Forelimb muscle (tissue), 1 donor: Measurements from ENCODE around the gene UCN2. TPM values are rescaled to one million over a fixed set of nuclear protein-coding genes. Genes with fewer than 3 reads are reported as not detected.
"Not testable (repeated sequence)": the region's sequence is repeated elsewhere in the genome, so short reads cannot be mapped to it uniquely, and the experiment has no call there.

ENCODE experiments used
- DNase-seq: peaks from one replicate; pipeline ENCODE4 v3.0.0-alpha.2; 2013; ENCODE audit warnings: low read depth
- polyA plus RNA-seq: library from polyadenylated mRNA; unstranded; fragments of 120-200 nt; gene quantifications from one replicate; pipeline ENCODE4 v1.2.1, GENCODE V29; 2013; ENCODE audit not compliant: insufficient read length

The UCN2 gene
- polyA plus RNA-seq, 1 donor = 0.19 TPM

GRCh38 chr3:48561045-48561736 lies 2.4 kb downstream of the UCN2 start:
- no peak for DNase-seq

DNA sequence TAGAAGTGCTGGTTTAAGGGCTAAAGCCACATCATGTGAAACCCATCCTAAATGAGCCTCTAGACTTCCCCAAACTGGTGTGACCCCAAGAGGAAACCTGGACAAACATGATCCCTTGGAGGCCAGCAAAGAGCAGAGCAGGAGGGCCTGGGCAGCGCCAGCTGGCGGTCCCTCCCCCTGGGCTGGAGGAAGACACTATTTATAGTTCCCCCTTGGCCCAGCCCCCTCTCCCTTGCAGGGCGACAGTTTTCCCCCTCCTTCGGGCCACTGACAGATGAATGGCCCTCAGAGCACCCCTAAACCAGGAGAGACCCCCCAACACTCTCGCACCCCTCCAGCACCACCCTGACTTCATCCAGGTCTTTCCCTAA lies 2.9 kb downstream of the UCN2 start:
- DNase-seq = no peak

DNA sequence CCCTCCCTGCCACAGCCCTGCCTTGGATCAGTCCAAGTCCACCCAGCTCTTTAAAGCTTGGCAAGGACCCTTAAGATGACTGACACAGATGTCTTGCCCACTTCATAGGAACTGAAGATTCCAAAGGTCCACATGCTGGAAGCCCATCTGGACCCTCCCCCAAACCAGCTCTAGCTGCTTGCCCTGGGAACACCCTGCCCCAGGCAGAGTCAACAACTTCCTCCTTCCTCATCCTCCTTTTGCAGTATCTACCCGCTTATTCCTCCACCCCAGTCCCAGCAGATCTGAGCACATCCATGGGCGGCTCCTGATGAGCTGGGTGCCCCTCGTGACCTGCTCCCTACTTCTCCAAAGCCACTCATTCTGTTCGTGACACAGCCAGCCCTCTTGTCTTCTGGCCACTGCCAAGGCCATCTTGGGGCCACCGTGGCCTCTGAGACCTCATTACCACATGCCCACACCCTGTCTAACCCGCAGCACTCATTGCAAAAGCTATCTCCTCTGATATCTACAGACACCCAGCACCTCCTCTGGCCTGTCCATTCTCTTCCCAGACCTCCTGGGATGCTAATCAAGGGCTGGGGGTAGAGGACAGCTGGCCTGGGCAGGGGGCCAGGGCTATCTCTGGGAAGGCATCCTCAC lies 5.0 kb downstream of the UCN2 start:
- no peak for DNase-seq

DNA sequence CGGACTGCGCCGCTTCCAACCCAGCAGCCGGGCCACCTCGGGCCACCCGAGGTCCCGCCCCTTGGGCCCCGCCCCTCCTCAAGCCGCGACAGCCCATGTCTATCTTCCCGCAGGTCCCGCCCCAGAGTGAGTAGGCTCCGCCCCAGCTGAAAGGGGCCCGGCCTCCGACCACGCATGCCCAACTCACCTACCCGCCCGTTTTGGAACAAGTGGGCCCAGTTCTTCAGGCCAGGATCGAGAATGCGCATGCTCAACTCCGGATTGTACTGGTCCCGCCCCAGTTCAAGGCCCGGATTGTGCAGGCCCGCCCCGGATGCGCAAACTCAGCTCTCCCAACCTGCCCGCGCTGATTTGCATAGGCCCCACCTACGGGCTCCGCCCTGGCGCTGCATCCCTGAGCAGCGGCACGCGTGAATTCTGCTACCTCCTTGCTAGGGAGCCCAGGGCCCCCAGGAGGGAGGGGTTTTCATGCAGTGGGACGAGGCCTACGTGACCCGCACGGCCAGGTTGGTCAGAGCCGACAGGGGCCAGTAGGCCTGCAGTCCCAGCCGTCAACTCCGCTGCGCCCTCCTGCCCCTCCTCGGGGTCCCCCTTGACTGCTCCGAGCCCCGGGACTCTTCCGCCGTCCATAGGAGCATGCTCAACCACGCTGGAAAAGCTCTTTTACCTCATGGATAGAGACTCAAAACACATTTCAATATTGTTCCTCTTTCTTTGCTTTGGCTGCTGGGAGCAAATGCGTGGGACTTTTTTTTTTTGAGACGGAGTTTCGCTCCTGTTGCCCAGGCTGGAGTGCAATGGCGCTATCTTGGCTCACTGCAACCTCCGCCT lies 6.6 kb downstream of the UCN2 start, which contains the start of gene PFKFB4:
Gene PFKFB4 (minus strand): TSS at position 8 of the 831 bp plus-strand sequence. CDS start 26 bp downstream, outside the sequence.
- DNase-seq = peak; percentile 97

- DNase-seq = no peak
These were observed 7.4 kb downstream of the UCN2 start for GRCh38 chr3:48555949-48556795.

- no peak for DNase-seq
These were observed 8.2 kb downstream of the UCN2 start for GRCh38 chr3:48555231-48555948.

DNA sequence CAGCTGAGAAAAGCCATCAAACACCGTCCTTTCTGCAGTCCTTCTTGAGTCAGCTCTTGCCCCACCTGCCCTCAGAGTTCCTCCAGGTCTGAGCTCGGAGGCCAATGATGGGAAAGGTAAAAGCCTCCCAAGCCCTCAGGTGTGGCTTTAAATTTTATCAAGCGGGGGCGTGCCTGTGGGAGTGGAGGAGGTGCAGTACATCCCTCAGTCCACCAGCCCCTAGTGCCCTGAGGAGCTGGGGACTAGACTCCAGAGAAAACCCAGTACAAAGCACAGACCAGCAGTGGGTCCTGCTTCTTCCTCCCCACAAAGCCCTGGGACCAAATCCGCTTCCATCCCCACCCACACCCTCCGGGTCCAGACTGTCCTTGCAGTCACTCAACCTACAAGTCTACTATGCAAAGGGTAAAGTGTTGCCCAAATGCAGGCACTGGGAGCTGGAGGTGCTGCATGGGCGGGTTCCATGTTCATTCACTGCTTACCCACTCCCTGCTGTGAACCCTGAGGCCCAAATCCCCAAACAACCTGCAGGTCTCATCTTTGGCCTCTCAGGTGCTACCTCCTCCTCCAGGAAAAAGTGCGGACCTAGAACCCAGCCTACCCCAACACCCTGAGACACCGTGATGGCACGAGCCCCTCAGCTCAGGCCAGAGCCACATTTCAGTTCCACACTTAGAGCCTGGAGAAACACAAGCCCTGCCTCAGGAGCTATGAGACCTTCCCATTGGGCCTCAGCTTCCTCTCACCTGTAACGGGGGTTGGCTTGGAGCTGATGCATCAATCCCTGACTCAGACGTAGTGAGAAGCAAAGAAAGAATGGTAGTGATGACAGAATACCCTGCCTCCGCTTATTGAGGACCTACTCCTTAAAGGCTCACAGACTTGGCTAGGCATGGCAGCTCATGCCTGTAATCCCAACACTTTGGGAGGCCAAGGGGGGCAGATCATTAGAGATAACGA lies 9.4 kb downstream of the UCN2 start:
- no peak for DNase-seq

- DNase-seq = no peak
These were observed 10.2 kb downstream of the UCN2 start for GRCh38 chr3:48553361-48553760.

GRCh38 chr3:48552111-48552951 lies 11.2 kb downstream of the UCN2 start:
- DNase-seq = no peak

DNA sequence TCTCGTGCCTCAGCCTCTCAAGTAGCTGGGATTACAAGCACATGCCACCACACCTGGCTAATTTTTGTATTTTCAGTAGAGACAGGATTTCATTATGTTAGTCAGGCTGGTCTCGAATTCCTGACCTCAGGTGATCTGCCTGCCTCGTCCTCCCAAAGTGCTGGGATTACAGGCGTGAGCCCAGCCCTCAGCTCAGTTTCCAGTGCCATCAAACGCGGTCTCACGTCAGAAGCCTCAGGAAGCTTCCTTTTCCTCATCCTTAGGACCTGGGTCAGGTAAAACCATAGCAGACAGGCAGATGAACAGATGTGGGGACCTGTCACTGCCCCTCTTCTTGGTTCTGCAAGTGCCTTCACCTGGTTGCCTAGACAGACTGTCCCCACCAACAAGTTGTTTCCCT lies 11.9 kb downstream of the UCN2 start:
- not testable (repeated sequence) for DNase-seq

GRCh38 chr3:48548729-48549705 lies 14.6 kb downstream of the UCN2 start:
- no peak for DNase-seq

- no peak for DNase-seq
These were observed 15.5 kb downstream of the UCN2 start for GRCh38 chr3:48548126-48548525.

DNA sequence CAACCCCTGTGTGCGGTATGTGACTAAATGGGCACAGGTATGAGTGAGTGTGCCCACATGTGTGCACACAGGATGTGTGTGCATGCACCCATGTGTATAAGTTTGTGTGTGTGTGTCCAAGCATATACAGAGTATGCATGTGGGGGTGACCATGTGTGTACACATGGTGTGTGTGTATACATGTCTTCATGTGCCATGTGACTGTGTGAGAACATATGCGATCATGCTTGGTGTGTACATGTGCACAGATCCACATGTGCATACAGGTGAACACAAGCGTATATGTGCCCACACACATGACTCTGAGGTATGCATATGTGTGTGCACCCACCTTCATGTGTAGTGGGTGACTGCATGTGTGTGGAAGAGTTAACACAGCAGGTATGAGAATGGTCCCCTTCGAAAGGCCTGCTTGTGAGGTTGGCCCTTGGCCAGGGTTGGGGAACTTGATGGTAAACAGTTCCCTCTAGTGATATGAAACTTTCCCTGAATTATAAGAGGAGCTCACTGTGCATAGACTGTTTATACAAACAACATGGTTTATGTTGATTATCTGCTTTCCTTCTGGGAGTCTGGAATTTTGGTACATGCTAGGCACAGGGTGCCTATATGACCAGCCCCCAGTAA lies 17.3 kb downstream of the UCN2 start:
- DNase-seq = no peak

DNA sequence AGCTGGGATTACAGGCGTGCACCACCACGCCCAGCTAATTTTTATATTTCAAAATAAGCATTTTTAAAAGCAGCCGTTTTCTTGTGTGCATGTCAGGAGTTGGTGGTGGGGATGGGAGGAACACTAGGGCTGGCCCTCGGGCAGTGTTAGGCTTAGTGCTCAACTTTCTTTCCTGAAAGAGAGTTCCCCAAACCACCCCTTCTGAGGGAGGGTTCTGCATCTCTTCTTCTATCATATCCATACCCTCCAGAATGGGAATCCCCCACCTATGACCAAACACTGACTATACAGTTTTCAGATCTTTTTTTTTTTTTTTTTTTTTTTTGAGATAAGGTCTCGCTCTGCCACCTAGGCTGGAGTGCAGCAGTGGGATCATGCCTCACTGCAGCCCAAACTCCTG lies 19.4 kb downstream of the UCN2 start:
- no peak for DNase-seq

DNA sequence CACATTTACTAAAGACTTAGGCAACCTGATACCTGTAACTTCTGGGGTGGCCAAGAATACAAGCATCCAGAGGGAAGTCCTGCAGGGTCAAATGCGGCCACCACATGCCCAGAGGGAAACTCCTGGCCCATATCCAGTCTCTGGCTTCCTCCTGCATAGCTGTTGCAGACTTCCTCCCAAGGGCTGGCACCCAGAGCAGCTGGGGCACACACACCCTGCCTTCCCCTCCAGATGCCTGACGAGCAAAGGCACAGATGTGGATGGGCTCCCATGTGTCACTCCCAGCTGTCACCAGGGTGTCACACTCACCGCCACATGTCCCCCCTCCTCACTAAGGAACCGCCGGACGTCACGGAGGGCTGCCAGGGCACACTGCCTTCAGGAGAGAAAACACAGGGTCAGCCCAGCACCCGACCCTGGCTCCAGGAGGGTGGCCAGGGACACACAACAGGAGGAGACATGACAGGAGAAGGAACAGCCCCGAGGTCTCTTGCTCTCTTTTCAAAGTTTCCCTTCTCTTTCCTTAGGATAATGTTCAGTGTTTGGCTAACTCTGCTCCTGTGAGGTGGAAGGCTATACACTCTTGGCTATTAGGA lies 20.2 kb downstream of the UCN2 start:
- DNase-seq = no peak

- DNase-seq = no peak
These were observed 25.1 kb downstream of the UCN2 start for GRCh38 chr3:48538451-48538850.

DNA sequence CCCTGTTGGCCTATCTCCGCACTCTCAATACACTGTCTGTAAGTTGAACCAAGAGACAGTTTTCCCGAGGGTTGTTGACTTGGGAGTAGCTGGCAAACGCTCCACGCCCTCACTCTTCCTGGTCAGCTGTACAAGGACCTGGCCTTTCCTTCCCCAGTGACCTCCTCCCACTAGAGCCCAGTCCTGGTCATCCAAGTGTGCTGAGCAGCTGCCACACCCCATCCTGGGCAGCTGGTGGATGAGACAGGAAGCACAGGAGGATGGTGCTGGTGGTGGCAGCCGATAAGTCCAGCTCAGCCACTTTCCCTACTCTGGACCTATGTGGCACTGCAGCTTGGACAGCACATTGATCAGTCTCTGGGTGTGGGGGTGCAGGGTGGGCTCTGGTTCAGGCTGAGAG lies 26.8 kb downstream of the UCN2 start:
- no peak for DNase-seq
